Rectal smooth muscle tissue (tissue), 1 donor: ENCODE data around the gene AZGP1.
"Not testable (repeated sequence)": the region's sequence is repeated elsewhere in the genome, so short reads cannot be mapped to it uniquely, and the experiment has no call there.

ENCODE experiments used
- H3K27ac ChIP-seq: one replicate; pipeline ENCODE4 v1.7.0; 2013; ENCODE audit warnings: low read depth, low read length, inconsistent platforms
- H3K27me3 ChIP-seq: one replicate; pipeline ENCODE4 v1.7.0; 2013; ENCODE audit warnings: low read length; ENCODE audit not compliant: control insufficient read depth, insufficient read depth
- H3K36me3 ChIP-seq: one replicate; pipeline ENCODE4 v1.7.0; 2013; ENCODE audit warnings: low read length; ENCODE audit not compliant: control insufficient read depth, insufficient read depth
- H3K4me1 ChIP-seq: one replicate; pipeline ENCODE4 v1.7.0; 2013; ENCODE audit warnings: low read length; ENCODE audit not compliant: control insufficient read depth, insufficient read depth
- H3K4me3 ChIP-seq: one replicate; pipeline ENCODE4 v1.7.0; 2013; ENCODE audit warnings: low read length
- H3K9ac ChIP-seq: one replicate; pipeline ENCODE4 v1.7.0; 2013; ENCODE audit warnings: low read length

Gene AZGP1

GRCh38 chr7:99992330-99993038, 16.7 kb upstream of the AZGP1 start:
- Histone ChIP-seq H3K4me3 (no peak overlapping the region), H3K27ac (no peak overlapping the region), H3K4me1 (peaks cover 3% of the 10 kb centered on the region), H3K27me3 (no peaks in the 10 kb centered on the region), H3K36me3 (no peaks in the 10 kb centered on the region), H3K9ac (no peak overlapping the region)

GRCh38 chr7:99991543-99991942, 15.7 kb upstream of the AZGP1 start:
- not testable (repeated sequence) for H3K4me1 ChIP-seq, H3K27ac ChIP-seq, H3K36me3 ChIP-seq, H3K4me3 ChIP-seq, H3K27me3 ChIP-seq, H3K9ac ChIP-seq

GRCh38 chr7:99990460-99990852, 14.6 kb upstream of the AZGP1 start:
- H3K4me3 ChIP-seq, result no peak overlapping the region
- H3K27ac ChIP-seq, result no peak overlapping the region
- H3K36me3 ChIP-seq, result no peaks in the 10 kb centered on the region
- peaks cover 3% of the 10 kb centered on the region for H3K4me1 ChIP-seq
- H3K9ac ChIP-seq, result no peak overlapping the region
- no peaks in the 10 kb centered on the region for H3K27me3 ChIP-seq

- Histone ChIP-seq H3K27me3 (no peaks in the 10 kb centered on the region), H3K4me1 (no peaks in the 10 kb centered on the region), H3K27ac (no peak overlapping the region), H3K4me3 (no peak overlapping the region), H3K36me3 (no peaks in the 10 kb centered on the region), H3K9ac (no peak overlapping the region)
Measured at GRCh38 chr7:99987846-99988245, 12.0 kb upstream of the AZGP1 start.

DNA sequence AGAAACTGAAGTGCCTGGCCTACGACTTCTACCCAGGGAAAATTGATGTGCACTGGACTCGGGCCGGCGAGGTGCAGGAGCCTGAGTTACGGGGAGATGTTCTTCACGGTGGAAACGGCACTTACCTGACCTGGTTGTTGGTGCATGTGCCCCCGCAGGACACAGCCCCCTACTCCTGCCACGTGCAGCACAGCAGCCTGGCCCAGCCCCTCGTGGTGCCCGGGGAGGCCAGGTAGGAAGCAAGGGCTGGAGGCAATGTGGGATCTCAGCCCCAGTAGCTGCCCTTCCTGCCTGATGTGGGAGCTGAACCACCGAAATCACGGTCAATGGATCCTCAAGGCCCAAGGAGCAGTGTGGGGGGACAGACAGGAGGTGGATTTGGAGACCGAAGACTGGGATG, 11.5 kb upstream of the AZGP1 start:
- H3K9ac ChIP-seq, H3K36me3 ChIP-seq, H3K4me3 ChIP-seq, H3K27ac ChIP-seq, H3K27me3 ChIP-seq, H3K4me1 ChIP-seq: not testable (repeated sequence)

DNA sequence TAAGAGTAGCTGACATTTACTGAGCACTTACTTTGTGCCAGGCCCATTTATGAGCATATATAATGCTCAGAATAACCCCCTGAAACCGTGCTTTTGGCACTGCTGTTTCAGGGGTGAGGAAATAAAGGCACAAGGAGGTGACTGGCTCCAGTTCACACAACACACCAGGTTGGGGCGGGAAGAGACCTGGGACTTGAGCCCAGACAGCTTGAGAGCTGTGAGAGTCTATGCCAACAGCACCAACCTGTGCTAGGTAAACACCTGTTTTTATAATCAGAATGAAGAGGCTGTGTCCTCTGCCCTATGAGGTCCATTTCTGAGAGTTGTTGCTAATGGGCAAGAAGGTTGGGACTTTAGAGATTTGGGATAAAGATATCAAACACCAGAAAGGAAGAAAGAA, 8.8 kb upstream of the AZGP1 start:
- Histone ChIP-seq H3K36me3 (no peaks in the 10 kb centered on the region), H3K27me3 (no peaks in the 10 kb centered on the region), H3K27ac (no peak overlapping the region)

DNA sequence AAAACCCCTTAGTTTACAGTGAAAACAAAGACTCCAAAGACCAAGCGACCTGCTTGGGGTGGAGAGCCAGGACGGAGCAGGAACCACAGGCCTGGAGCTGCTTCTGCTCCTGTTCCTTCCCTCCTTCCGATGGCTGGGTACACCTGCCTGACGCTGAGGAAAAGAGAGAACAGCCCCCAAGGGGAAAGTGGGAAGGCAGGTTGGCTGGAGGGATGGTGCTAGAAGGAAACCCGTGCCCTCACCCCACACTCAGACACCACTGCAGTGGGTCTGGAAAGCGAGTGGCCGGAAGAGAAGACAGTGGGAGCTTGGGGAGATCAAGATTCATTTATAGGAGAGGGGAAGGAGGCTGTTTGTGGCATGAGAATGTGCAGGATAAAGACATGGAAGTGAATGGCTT, 5.2 kb upstream of the AZGP1 start:
- not testable (repeated sequence) for H3K36me3 ChIP-seq, H3K27ac ChIP-seq, H3K4me1 ChIP-seq, H3K4me3 ChIP-seq, H3K27me3 ChIP-seq, H3K9ac ChIP-seq

More for the DNA sequence above, 8.8 kb upstream of the AZGP1 start:
- Histone ChIP-seq H3K9ac (no peak overlapping the region), H3K4me3 (no peak overlapping the region), H3K4me1 (no peaks in the 10 kb centered on the region)

DNA sequence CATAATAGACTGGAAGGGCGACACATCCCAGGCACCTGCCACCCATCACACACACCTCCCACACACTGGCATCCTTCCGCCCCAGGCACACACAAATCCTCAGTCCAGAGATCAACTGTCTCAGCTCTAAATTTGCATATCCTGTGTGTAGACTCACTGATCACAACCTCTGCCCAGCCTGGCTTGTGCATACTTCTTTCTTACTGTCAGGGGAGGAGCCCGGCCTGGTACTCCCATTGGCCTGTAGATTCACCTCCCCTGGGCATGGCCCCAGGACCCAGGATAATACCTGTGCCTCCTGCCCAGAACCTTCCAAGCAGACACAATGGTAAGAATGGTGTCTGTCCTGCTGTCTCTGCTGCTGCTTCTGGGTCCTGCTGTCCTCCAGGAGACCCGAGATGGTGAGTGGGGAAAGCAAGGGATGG, 4.6 kb upstream of the AZGP1 start:
- not testable (repeated sequence) for H3K27ac ChIP-seq, H3K36me3 ChIP-seq, H3K4me3 ChIP-seq, H3K4me1 ChIP-seq, H3K27me3 ChIP-seq, H3K9ac ChIP-seq

GRCh38 chr7:99979814-99980225, 4.0 kb upstream of the AZGP1 start:
- not testable (repeated sequence) for H3K9ac ChIP-seq, H3K27me3 ChIP-seq, H3K4me1 ChIP-seq, H3K27ac ChIP-seq, H3K4me3 ChIP-seq, H3K36me3 ChIP-seq

DNA sequence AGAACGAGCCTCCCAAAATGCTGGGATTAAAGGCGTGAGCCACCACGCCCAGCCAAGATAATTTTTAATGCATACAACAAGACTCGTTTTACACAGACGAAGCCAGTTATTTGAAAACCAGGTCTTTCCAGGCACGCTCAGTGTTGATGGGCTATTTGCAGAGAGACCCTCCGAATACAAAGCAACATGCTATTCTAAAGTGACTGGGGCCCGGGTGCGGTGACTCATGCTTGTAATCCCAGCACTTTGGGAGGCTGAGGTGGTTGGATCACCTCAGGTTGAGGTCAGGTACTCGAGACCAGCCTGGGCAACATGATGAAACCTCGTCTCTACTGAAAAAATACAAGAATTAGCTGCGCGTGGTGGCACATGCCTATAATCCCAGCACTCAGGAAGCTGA, 795 bp upstream of the AZGP1 start:
- H3K27me3 ChIP-seq, result no peaks in the 10 kb centered on the region
- H3K27ac ChIP-seq, result no peak overlapping the region
- H3K9ac ChIP-seq, result no peak overlapping the region
- H3K4me3 ChIP-seq, result no peak overlapping the region
- H3K4me1 ChIP-seq, result no peaks in the 10 kb centered on the region
- no peaks in the 10 kb centered on the region for H3K36me3 ChIP-seq

- Histone ChIP-seq H3K27me3 (no peaks in the 10 kb centered on the region), H3K36me3 (no peaks in the 10 kb centered on the region), H3K9ac (no peak overlapping the region), H3K4me1 (no peaks in the 10 kb centered on the region), H3K27ac (no peak overlapping the region), H3K4me3 (no peak overlapping the region)
Measured at GRCh38 chr7:99974681-99975080, 1.1 kb downstream of the AZGP1 start.

DNA sequence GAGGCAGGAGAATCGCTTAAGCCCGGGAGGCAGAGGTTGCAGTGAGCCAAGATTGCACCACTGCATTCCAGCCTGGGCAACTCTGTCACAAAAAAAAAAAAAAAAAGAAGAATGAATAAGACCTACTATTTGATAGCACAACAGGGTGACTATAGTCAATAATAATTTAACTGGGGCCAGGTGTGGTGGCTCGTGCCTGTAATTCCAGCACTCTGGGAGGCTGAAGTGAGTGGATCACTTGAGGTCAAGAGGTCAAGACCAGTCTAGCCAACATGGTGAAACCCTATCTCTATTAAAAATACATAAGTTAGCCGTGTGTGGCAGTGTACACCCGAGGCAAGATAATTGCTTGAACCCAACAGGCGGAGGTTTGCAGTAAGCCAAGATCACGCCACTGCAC, 2.0 kb downstream of the AZGP1 start:
- not testable (repeated sequence) for H3K27ac ChIP-seq, H3K4me1 ChIP-seq, H3K36me3 ChIP-seq, H3K27me3 ChIP-seq, H3K4me3 ChIP-seq, H3K9ac ChIP-seq

DNA sequence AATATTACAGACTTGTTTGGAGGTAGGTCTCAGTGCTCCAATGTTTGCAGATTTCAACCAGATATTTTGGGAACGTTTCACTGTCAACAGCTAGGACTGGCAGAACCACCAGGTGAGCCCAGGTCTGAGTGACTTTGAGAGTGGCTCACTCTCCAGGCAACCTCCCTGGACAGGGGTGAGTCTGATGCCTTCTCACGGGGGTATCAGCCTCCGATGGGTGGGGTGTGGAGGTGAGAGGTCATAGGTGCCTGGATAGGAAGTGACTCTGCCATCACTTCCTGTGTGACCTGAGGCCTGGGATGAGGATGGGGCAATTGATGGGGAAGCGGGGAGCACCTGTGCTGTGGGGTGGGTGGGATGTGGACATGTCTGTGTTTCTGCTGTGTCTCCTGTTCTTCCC, 4.6 kb downstream of the AZGP1 start:
- Histone ChIP-seq H3K9ac (no peak overlapping the region), H3K36me3 (no peaks in the 10 kb centered on the region), H3K27ac (no peak overlapping the region), H3K4me3 (no peak overlapping the region), H3K27me3 (no peaks in the 10 kb centered on the region), H3K4me1 (no peaks in the 10 kb centered on the region)
